ENCODE measurements around the gene GANAB.

DNA sequence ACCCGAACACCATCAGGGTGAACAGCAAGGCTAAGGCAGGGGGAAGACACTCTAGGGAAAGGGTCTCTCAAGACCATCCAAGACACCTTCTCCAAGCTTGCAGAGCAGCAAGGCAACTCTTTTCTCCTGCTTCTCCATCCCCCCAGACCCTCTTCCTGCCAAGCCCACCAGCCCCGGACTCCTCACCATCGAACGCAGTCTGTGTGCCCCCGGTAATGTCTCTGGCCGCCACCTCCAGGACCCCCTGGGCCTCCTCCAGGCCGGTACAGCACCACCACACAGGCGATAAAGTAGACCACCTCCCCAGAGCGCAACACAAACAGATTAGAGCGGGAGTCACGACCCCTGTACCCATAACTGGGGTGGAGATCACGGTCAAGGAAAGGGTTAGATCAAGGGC lies 37.6 kb downstream of the GANAB start:
- TF ChIP-seq, protein P1, sequence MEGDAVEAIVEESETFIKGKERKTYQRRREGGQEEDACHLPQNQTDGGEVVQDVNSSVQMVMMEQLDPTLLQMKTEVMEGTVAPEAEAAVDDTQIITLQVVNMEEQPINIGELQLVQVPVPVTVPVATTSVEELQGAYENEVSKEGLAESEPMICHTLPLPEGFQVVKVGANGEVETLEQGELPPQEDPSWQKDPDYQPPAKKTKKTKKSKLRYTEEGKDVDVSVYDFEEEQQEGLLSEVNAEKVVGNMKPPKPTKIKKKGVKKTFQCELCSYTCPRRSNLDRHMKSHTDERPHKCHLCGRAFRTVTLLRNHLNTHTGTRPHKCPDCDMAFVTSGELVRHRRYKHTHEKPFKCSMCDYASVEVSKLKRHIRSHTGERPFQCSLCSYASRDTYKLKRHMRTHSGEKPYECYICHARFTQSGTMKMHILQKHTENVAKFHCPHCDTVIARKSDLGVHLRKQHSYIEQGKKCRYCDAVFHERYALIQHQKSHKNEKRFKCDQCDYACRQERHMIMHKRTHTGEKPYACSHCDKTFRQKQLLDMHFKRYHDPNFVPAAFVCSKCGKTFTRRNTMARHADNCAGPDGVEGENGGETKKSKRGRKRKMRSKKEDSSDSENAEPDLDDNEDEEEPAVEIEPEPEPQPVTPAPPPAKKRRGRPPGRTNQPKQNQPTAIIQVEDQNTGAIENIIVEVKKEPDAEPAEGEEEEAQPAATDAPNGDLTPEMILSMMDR (IDR thresholded peaks at IDR 0.05) = no peak
- no peak for TF ChIP-seq POLR2A (IDR thresholded peaks at IDR 0.05)

All from right lobe of liver (tissue), 4 donors.